GM19395 (cell line): ENCODE results near the gene ZDHHC11.
"Not testable (repeated sequence)": the region's sequence is repeated elsewhere in the genome, so short reads cannot be mapped to it uniquely, and the experiment has no call there.

Experiments used
- ATAC-seq: cut with Tn5 transposase; IDR thresholded peaks from one replicate; pipeline ENCODE4 v1.9.1; 2021; ENCODE audit warnings: mild to moderate bottlenecking, moderate library complexity; ENCODE audit not compliant: unreplicated experiment

ZDHHC11 gene

DNA sequence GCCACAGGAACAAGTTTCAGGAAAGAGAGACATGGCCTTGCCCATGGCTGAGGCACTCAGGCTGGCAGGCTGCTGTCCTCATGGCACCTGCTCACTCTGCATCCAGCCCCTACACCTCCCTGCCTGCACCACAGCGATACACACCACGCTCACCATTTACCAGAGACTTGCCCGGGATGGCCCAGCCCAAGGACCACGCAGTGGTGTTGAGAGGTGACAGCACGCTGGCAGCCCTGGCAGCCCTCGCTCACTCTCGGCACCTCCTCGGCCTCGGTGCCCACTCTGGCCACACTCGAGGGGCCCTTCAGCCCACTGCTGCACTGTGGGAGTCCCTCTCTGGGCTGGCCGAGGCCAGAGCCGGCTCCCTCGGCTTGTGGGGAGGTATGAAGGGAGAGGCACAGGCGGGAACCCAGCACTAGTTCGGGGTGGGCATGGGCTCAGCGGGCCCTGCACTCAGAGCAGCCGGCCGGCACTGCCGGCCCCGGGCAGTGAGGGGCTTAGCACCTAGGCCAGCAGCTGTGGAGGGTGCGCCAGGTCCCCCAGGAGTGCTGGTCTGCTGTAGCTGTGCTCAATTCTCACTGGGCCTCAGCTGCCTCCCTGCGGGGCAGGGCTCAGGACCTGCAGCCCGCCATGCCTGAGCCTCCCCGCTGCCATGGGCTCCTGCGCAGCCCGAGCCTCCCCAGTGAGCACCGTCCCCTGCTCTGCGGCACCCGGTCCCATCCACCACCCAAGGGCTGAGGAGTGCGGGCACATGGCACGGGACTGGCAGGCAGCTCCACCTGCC lies 86.6 kb downstream of the ZDHHC11 start:
- ATAC-seq = no peak

DNA sequence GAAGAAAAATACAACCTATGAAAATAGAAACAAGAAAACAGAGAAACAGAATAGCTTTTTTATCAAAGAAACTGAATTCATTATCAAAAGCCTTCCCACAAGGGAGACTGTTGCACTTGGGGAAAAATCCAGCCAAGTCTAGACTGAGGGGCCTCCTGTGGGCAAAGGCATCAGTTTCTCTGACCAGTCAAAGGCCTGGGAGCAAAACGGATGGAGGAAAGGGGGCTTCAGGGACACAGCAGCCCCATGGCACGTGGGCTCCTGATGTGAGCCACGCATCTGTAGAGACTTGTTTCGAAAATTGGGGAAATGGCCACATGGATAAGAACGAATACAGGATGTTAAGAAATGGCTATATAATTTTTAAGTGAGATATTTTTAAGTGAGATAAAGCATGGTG lies 87.4 kb downstream of the ZDHHC11 start:
- ATAC-seq = no peak

DNA sequence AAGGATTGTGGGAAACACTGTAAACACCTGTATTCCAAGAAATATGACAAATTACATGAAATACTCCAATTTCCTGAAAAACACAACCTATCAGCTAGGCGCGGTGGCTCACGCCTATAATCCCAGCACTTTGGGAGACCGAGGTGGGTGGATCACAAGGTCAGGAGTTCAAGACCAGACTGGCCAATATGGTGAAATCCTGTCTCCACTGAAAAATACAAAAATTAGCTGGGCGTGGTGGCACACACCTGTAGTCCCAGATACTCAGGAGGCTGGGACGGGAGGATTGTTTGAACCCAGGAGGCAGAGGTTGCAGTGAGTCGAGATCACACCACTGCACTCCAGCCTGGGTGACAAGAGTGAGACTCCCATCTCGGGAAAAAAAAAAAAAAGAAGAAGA lies 87.8 kb downstream of the ZDHHC11 start:
- not testable (repeated sequence) for ATAC-seq

DNA sequence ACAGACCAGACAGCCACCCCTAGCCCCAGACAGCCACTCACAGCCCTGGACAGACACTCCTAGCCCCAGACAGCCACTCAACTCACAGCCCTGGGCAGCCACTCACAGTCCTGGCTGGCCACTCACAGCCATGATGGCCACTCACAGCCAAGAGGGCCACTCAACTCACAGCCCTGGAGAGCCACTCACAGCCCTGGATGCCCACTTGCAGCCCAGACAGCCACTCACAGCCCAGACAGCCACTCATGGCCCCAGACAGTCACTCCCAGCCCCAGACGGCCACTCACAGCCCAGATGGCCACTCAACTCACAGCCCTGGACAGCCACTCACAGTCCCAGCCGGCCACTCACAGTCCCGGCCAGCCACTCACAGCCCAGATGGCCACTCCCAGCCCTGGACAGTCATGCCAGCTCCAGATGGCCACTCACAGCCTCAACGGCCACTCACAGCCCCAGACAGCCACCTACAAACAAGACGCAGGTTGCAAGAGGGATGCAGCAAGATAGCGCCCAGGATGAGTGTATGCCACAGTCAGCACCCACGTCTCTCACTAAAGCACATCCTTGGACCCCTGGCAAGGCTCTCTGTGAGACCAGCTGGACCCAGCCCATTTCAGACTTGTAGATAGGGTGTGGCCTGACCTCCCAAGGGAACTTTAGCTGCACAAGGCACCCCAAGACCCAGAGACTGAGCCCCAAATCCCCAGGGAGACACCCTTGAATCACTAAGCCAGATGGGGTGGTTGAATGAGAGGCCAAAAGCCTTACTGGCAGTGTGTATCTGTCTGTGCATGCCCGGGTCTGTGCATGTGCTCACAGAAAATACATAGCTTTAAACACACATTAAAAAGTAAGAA lies 88.7 kb downstream of the ZDHHC11 start:
- ATAC-seq = no peak

DNA sequence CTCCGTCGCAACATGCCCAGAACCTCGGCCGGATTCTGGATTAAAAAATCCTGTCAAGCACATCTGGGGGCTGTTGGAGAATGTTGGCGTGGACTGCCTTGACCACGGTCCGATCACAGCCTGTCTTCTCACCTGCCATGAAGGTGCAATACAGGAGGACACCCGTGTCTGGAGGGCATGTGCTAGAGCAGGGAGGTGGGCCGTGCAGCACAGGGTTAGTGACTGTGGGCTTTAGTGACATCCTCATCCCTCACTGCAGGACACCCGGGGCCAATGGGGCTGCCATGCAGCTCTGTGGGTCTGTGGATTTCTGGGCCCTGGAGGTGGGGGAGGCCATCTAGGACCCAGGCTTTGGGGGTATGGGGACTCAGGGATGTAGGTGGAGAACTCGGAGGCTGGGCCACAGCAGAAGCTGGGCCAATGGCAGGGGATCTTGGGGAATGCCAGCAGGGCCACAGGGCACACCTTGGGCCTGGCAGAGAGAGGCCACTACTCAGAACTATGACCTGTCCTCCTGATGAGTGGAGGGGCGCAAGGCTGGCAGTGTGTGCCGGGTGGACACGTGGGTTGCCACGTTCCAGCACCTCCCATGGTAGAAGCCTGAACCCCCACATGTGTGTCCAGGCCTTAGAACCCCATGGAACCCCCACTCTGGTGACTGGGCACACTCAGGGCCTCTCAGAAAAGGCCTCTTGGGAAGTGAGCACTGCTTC lies 89.6 kb downstream of the ZDHHC11 start:
- no peak for ATAC-seq

DNA sequence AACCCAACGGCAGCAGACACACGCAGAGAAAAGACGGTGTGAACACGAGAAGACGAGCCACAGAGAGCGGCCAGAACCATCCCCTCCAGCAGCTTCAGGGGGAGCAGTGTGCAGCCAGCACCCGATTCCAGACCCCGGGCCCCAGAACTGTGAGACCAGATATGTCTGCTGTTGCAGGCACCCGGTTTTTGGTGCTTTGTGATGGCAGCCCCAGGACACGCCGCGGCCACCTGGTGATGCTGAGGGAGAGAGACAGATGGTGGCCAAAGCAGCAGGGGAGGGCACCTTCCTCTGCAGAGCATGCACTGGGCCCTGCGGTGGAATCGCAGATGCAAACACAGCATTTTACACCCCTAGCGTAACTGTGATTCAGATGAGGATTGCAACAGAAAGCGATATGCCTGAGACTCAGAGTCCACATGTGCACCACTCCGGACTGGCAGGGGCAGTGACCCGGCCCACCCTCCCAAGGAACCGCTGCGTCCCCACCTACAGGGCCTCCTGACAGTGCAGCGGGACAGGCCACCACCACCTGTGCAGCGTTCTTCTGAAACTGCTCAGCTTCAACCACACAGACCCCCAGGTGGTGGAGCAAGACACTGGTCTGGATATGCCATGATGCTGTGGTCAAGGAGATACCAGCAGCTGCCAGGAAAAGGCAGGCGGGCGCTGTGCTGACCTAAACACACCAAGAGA lies 90.3 kb downstream of the ZDHHC11 start:
- ATAC-seq = no peak

DNA sequence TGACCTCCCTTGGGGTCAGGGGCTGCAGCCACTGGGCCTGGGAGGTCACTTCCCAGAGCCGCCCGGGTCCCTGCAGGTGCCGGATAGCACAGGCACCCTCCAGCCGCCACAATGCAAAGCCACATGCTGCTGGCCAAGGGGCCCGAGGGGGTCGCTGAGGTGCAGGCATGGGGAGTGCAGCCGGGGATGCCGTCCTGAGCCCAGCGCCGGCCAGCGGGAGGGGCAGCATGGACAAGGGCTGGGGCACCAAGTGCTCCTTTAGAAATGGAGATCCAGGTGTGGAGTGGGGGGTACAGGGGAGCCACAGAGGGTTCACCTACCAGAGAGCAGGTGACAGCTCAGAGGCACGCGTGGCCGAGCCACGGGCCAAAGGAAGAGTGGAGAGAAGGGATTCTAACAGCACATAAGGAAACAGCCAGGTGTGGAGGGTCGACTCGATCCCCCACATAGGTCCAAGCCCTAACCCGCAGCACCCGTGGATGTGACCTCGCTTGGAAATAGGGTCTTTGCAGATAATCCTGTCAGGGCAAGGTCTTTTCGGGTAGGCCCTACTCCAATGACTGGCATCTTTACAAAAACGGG lies 90.9 kb downstream of the ZDHHC11 start:
- ATAC-seq = no peak

DNA sequence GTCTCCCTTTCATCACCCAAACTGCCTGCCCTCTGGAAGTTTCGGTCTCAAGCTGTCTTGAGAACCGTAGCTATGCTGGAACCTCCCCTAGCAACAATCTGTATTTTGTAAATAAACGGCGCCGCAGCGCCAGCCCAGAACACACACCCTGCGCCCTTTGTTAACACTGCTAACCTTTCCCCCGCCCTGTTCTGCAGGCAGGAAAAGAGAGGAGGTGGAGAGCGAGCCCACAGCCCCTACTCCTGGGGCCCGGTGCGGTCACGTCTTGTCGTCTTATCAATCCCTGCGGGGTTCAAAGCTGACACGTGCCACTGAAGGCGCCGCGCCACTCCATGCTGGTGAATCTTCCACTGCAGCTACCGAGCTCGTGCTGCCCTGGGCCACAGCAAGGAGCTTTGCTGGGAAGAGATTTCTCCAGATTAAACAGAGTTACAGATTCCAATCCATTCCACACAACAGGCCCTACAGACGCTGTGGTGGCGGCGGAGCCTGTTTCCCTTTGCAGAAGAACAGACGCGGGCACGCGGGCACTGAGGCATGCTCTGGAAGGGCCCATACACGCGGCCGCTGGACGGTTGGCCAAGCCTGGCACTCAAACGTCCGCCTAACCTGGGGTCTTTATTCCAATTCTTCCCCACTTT lies 91.6 kb downstream of the ZDHHC11 start:
- ATAC-seq = no peak

DNA sequence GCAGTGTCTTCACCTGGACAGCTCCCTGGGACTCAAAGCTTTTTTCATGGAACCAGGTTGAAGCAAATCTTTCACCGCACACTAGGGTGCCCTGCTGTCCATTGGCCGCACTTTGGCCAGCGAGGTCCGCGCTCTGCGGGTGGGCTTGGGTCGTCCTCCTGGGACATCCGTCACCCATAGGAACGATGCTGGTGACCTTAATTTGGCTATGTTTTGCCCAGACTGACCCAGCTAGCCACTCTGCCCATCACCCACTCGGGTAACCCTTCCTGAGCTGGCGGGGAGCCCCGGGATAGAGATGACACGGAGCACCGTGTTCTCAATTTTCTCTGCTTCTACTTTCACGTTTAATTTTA lies 92.1 kb downstream of the ZDHHC11 start:
- ATAC-seq = no peak

DNA sequence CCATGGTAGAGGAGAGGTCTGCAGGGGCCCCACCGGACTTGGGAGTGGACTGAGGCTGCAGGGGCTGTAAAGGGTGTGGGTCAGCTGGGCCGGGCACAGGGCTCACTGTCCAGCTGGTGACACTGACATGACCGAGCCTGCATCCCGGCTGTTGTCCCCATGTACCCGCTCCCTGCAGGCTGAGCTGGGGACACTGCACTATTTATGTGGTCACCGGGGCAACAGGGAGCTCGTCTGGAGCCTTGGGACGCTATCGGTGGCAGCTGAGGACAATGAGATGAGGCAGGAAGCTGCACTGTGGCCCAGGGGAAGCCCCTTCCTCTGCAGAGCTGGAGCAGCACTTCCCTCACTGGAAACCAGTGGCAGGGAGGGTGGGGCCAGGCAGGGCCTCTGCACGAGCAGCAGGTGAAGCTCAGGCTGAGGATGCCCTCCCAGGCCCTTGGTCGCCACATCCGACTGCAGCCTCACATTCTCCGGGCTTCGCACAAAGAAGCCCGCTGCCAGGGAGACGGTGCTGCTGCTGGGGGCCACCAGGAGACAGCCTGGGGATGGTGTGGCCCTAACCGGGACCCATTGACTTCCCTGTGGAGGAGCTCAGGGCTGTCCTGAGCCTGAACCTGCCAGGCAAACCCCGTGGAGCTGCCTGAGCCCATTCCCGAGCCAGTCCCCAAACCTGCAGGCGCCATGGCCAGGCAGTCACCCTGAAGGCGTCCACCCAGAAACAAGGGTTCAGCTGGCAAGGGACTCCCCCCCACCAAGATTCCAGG lies 92.7 kb downstream of the ZDHHC11 start:
- no peak for ATAC-seq

DNA sequence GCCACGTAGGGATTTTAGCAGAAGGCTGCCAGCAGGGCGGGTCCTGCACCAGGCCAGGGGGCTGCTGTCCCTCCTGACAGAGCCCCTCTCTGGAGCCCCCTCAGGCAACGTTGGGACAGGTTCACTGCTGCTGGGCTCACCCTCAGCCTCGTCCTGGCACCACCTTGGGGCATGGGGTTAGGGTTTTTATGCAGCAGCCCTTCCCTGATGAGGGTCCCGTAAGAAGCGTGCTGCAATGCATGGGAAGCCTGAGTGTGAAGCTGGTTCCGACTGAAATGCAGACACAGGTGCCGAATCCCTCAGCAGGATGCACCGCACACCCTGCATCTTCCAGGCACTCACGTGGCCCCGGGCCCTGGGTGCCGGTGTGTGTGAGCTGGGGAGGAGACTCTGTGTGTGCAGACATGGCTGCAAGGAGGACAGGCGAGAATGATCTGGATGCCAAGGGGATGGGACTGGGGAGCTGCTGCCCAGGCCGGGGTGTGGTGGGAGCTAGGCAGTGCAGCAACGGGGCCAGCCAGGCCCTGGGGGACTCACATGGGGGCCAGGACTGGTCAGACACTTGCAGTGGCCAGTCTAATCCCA lies 93.3 kb downstream of the ZDHHC11 start:
- no peak for ATAC-seq

DNA sequence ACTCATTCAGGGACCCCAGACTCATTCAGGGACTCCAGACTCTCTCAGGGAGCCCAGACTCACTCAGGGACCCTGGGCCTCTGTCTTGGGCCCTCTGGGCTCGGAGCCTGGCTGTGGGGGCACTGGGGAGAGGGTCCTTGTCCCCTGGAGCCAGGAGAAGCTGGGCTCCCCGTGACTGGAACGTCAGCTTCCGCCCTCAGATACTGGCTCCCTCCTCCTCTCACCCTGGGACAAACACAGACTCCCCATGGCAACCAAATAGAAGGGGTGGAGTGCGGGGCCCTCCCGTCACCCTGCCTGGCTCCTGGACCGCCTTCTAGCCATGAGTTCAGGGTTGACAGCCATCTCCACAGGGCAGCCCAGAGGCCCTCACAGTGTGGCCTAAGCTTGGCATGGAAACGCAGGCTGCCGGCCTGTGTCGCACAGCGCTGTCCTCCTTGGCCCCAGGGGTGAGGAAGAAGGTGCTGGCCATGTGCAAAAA lies 93.9 kb downstream of the ZDHHC11 start:
- ATAC-seq = no peak

DNA sequence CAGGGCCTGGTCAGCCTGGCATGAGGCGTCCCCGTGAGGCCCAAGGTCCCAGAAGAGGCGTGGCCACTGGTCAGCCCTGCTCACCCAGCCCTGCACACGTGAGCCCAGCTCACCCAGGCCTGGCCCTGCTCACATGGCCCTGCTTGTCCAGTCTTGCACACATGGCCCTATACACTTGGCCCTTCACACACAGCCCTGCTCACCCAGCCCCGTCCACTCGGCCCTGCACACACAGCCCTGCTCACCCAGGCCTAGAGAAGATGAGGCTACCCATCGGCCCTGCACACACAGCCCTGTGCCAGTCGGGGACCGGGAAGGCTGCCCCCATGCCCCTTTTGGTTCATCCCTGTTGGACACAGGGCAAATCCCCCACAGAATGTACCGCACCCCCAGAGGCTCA lies 94.6 kb downstream of the ZDHHC11 start:
- ATAC-seq = no peak

DNA sequence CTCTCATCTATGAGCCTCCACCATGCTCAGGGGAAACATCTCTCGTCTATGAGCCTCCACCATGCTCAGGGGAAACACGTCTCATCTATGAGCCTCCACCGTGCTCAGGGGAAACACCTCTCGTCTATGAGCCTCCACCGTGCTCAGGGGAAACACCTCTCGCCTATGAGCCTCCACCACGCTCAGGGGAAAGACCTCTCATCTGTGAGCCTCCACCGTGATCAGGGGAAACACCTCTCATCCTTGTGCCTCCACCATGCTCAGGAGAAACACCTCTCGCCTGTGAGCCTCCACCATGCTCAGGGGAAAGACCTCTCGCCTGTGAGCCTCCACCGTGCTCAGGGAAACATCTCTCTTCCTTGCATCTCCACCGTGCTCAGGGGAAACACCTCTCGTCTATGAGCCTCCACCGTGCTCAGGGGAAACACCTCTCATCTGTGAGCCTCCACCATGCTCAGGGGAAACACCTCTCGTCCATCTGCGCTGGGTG lies 96.6 kb downstream of the ZDHHC11 start:
- not testable (repeated sequence) for ATAC-seq

DNA sequence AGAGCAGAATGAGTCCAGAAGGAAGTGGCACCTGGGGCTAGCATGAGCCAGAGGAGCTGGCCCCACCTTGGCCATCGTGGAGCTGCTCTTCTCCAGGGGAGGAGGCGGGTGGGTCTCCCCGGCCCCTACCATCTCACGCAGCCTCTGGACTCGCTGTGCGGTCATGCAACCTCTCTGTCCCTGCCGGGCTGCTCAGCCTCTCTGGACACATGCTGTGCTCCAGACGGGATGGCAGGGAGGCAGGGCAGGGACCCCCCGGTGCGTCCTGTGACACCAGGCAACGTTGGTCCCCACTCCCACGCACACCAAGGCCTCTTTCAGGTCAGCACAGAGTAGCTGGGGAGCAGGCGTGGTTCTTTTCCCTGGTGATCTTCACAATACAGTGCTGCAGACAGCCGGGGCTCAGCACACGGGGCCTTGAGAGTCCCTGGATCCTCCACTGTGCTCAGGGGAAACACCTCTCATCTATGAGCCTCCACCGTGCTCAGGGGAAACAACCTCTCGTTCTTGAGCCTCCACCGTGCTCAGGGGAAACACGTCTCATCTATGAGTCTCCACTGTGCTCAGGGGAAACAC lies 97.1 kb downstream of the ZDHHC11 start:
- not testable (repeated sequence) for ATAC-seq

DNA sequence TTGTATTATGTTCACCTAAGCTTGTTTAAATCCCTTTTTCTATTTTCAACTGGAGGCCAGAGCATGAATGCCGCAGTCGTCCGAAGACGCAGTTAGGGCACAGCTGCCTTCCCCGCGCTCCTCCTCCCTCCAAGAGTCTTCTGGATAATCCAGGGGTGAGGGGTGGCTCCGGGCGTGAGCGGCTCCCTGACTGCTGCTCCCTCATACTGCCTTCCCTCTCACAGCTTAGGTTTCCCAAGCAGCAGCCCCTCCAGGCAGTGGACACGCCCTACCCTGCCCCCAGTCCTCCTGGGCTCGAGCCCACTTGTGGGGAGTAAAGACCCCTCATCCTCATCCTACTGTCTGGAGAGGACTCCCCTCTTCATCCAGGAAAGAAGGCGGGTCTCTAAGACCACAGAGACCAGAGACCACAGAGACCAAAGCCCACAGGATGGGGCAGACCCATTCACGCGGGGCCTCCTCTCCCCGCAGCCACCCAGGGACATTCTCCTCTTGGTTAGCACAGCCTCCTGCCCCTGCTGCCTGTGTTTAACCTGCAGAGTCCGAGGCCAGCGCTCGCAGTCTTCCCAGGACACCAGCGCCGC lies 98.2 kb downstream of the ZDHHC11 start:
- ATAC-seq = not testable (repeated sequence)

DNA sequence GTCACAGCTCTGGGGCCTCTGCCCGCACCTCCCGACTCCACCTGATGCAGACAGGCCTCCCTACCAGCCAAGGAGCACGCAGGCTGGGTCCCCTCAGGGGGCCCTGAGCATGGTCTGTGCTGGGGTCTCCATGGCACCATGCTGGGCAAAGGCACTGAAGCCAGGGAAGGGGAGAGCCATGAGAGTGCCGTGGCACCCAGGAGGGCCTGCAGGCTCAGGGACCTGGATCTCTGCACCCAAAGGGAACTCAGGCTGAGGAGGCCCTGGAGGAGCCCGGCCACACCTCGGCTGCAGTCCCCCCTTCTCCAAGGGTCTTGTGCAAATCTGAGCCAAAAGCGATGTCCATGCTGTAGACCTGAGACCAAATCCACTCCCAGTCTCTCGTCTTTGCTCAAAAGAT lies 98.8 kb downstream of the ZDHHC11 start:
- ATAC-seq = not testable (repeated sequence)

DNA sequence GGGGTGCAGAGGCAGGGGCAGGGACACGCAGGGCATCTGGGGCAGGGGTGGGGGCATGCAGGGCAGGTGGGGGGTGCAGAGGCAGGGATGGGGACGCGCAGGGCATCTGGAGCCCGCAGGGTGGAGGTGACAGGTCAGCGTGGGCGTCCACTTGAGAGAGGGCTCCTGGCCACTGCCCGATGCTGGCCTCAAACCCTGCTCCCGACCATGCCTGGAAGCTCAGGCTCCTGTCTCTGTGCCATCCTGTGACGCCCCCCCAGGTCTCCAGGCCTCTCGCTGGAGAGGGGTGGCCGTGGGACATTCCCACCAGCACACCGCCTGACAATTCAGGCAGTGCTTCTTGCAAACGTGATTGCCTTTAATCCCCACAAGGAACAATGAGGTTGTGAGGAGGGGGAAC lies 99.3 kb downstream of the ZDHHC11 start:
- ATAC-seq = no peak
